ENCODE measurements around the gene GPX6.
"Not testable (repeated sequence)": the region's sequence is repeated elsewhere in the genome, so short reads cannot be mapped to it uniquely, and the experiment has no call there.

The GPX6 gene

GRCh38 chr6:28480253-28480932 is 35.2 kb downstream of the GPX6 start:
- no peak for DNase-seq

GRCh38 chr6:28478518-28478917 is 37.1 kb downstream of the GPX6 start:
- DNase-seq = no peak

DNA sequence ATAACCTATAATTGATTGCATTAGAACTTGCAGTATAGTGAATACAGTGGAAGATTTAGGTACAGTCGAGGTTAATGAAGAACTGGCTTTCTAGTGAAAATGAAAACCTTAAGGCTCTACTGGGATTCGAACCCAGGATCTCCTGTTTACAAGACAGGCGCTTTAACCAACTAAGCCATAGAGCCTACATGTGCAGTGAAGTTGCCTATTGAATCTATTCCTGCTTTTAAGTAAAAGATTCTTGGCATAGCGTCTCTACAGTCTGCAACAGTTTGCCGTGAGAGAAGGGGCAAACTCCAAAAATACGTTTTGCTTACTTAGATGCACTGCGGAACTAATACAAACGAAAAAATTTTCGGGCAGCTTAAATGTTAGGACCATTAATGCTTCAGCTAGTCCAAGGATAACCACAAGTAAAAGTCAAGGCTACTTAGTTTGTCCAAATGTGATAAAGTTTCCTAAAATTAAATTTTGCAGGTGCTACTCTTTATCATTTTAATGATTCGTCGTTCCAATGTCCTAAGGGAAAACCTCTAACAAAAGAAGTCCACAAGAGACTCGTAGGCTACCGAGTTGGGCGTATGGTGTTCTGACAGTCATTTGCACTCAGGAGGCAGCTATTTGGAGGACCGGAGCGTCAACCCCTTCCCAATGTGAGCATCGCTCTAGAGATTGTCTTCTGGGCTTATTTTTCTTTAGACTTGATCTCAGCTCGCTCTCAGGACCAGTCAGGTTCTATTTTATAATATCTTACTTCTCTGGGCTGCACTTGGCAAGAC is 41.0 kb downstream of the GPX6 start:
- DNase-seq = peak in 1 of 5 donors; percentile 44

- DNase-seq = not testable (repeated sequence)
Measured at GRCh38 chr6:28469153-28469745, 46.3 kb downstream of the GPX6 start.

GRCh38 chr6:28468056-28468455 is 47.5 kb downstream of the GPX6 start:
- no peak for DNase-seq

DNA sequence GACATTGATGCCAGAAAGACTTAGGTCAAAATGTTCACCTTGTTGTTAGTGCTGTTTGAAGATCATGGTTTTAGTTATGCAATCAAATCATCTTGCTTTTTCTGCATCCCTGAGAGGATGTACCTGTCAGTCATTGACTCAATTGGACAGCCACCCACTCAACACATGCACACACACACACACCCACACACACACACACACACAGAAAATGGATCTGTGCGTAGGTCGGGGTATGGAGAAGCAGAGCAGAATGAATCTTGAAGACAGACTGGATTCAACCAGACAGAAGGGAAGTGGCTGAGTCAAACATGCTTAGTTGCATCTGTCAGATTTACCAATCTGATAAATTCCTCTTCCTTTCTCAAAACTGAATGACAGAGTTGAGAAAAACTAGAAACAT is 53.2 kb downstream of the GPX6 start:
- peak in 1 of 5 donors; percentile 45 for DNase-seq

DNA sequence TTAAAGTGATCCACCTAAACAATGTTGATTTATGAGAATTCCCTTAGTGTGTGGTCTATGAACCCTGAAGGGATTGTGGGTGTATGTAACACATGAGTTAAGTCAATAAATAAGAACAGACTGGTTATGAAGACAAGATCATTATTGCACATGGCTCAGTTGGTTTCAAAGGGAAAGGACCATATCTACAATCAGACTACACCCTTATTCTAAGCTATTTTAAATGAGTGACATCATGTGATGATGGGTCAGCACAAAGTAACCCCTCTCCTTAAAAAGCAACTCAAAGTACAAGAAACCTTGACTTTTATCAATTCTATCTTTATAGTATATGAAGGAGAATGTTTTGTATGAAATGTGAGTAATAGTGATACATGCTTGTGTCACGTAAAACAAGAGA is 57.0 kb downstream of the GPX6 start:
- no peak for DNase-seq
